H1 (cell line): ENCODE data around the gene AHI1. TPM values are rescaled to one million over a fixed set of nuclear protein-coding genes. Genes with fewer than 3 reads are reported as not detected.

Source experiments
- CBX5 ChIP-seq: fragments of 300-800, 300-1000 bp; sonication (generic); IDR thresholded peaks from 2 replicates; pipeline ENCODE4 v1.7.1; 2016; ENCODE audit warnings: antibody characterized with exemption, low read length, low read depth
- CHD7 ChIP-seq: fragments of 300-600 bp; sonication (generic); IDR thresholded peaks from 2 replicates; pipeline ENCODE4 v1.7.1; 2012; ENCODE audit warnings: low read length, moderate library complexity, mild to moderate bottlenecking, inconsistent platforms; ENCODE audit not compliant: insufficient replicate concordance
- CTBP2 ChIP-seq: IDR thresholded peaks from 2 replicates; pipeline ENCODE4 v1.7.0; 2011; ENCODE audit warnings: borderline replicate concordance, mild to moderate bottlenecking, moderate library complexity, mixed read lengths, low read length; ENCODE audit not compliant: insufficient read depth, insufficient read length
- E2F6 ChIP-seq: IDR thresholded peaks from 2 replicates; pipeline ENCODE4 v1.6.1; 2012; ENCODE audit warnings: inconsistent platforms
- EZH2 ChIP-seq: fragments of 200-600 bp; sonication (generic); IDR thresholded peaks from 2 replicates; pipeline ENCODE4 v1.7.1; 2012; ENCODE audit warnings: low read depth, mild to moderate bottlenecking, moderate library complexity, low read length, inconsistent platforms; ENCODE audit not compliant: severe bottlenecking
- HDAC6 ChIP-seq: IDR thresholded peaks from one replicate; pipeline ENCODE4 v1.7.1; 2012; ENCODE audit warnings: low read depth, mild to moderate bottlenecking, inconsistent platforms, low read length, moderate library complexity
- NRF1 ChIP-seq: IDR thresholded peaks from 2 replicates; pipeline ENCODE4 v1.6.1; 2011; ENCODE audit warnings: mild to moderate bottlenecking, low read depth, low read length, improper control_type of control experiment
- POLR2A ChIP-seq, 2 experiments: IDR thresholded peaks; 1 replicate in 1 of 2; 2 replicates in 1 of 2; pipeline ENCODE4 v1.6.1; 2011; ENCODE audit warnings: low read depth in 2 of 2, low read length in 2 of 2, mild to moderate bottlenecking in 2 of 2; ENCODE audit errors: control extremely low read depth in 1 of 2
- RAD21 ChIP-seq, 2 experiments: IDR thresholded peaks in 1 of 2; conservative IDR thresholded peaks in 1 of 2; 2 replicates each; pipeline ENCODE4 v1.6.1; 2011; ENCODE audit warnings: low read depth in 2 of 2, low read length in 2 of 2, improper control_type of control experiment in 1 of 2, inconsistent platforms in 1 of 2, mild to moderate bottlenecking in 1 of 2, moderate library complexity in 1 of 2
- SRF ChIP-seq: IDR thresholded peaks from 2 replicates; pipeline ENCODE4 v1.6.1; 2011; ENCODE audit warnings: mild to moderate bottlenecking, low read depth, low read length, moderate library complexity
- polyA plus RNA-seq, 7 experiments: library from polyadenylated mRNA; depleted of rRNA in 3 of 7; stranded (reverse) in 5 of 7; unstranded in 2 of 7; fragments of >200 nt in 5 of 7; fragments of 200-250 nt in 2 of 7; gene quantifications; 1 replicate in 5 of 7; 2 replicates in 1 of 7; 4 replicates in 1 of 7; pipeline versions ENCODE4 v1.2.1 to v1.2.3, GENCODE V29; 2011 to 2013; ENCODE audit warnings: missing spikeins in 2 of 7, mixed read lengths in 2 of 7
- total RNA-seq: library from RNA; stranded (reverse); fragmentation: NEBNext Ultra II Directional; extraction: Animal tissue kit (Norgen Biotek cat#: 25700); gene quantifications from 2 replicates; pipeline ENCODE4 v1.2.1, GENCODE V29; 2021
- TF ChIP-seq, protein P1 (sequence below): IDR thresholded peaks from 2 replicates; pipeline ENCODE4 v1.6.1; 2012; ENCODE audit warnings: inconsistent platforms

AHI1 gene
- total and polyA plus RNA-seq, 2 of the 8 experiments (the other 6 are each of a cell fraction or from before 2014, with no cell fraction given), result 4.2 to 19.6 TPM

GRCh38 chr6:135521431-135521830, 23.9 kb upstream of the AHI1 start (continued):
- TF ChIP-seq CHD7, result no peak
- no peak for TF ChIP-seq NRF1
- TF ChIP-seq HDAC6, result no peak
- no peak for TF ChIP-seq RAD21 (IDR thresholded peaks at IDR 0.05 in 1 of 2, conservative IDR thresholded peaks at IDR 0.05 in 1 of 2; ENCODE audit: low read depth in 2 of 2, low read length in 2 of 2)
- TF ChIP-seq, protein P1, sequence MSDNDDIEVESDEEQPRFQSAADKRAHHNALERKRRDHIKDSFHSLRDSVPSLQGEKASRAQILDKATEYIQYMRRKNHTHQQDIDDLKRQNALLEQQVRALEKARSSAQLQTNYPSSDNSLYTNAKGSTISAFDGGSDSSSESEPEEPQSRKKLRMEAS, result no peak
- no peak for TF ChIP-seq E2F6
- TF ChIP-seq POLR2A (IDR thresholded peaks at IDR 0.05; ENCODE audit: control extremely low read depth in 1 of 2, low read depth in 2 of 2, low read length in 2 of 2), result no peak
- TF ChIP-seq EZH2, result no peak
- TF ChIP-seq CBX5, result no peak
- TF ChIP-seq CTBP2, result no peak
- TF ChIP-seq SRF, result no peak
